Body of pancreas (tissue), 4 donors: ENCODE measurements around the gene MAP2K5. TPM values are rescaled to one million over a fixed set of nuclear protein-coding genes. Genes with fewer than 3 reads are reported as not detected.

Experiments
- ATAC-seq: fragments of 150-250 bp; one replicate; pipeline ENCODE4 v1.9.1; 2016
- DNase-seq, 4 donors: peaks; one replicate each; pipeline ENCODE4 v3.0.0-alpha.2; 2019
- H3K27ac ChIP-seq, 4 donors: fragments of 200-600 bp; sonication (generic); 1 replicate in 3 of 4; 2 replicates in 1 of 4; pipeline versions ENCODE4 v1.5.1 to v1.6.1; 2016 to 2019; ENCODE audit warnings: mild to moderate bottlenecking in 1 of 4, mixed read lengths in 1 of 4, moderate library complexity in 1 of 4
- H3K27me3 ChIP-seq, 2 donors: fragments of 200-600 bp; sonication (generic); one replicate each; pipeline ENCODE4 v1.6.0; 2016; ENCODE audit warnings: mild to moderate bottlenecking in 1 of 2
- H3K36me3 ChIP-seq, 2 donors: fragments of 200-600 bp; sonication (generic); replicated peaks in 1 of 2; 2 replicates each; pipeline ENCODE4 v1.5.1; 2016; ENCODE audit warnings: low read depth in 2 of 2; ENCODE audit not compliant: insufficient read depth in 1 of 2
- H3K4me1 ChIP-seq: fragments of 200-600 bp; sonication (generic); one replicate; pipeline ENCODE4 v1.6.0; 2016
- H3K4me3 ChIP-seq, 2 donors: fragments of 200-600 bp; sonication (generic); 1 replicate in 1 of 2; 2 replicates in 1 of 2; pipeline ENCODE4 v1.5.1; 2016 to 2019
- H3K9me3 ChIP-seq, 3 donors: fragments of 200-600 bp; sonication (generic); 1 replicate in 2 of 3; 2 replicates in 1 of 3; pipeline ENCODE4 v1.5.1; 2016
- POLR2A ChIP-seq, 3 donors: fragments of 450-650 bp; IDR thresholded peaks; one replicate each; pipeline ENCODE4 v1.6.1; 2016; ENCODE audit warnings: antibody characterized with exemption in 3 of 3, mild to moderate bottlenecking in 2 of 3
- WGBS, 2 donors: methylation state at CpG; one replicate each; pipeline ENCODE4 v1.1.5; 2017; 5-methylcytosine and 5-hydroxymethylcytosine counted together
- intact Hi-C: fragments of 100-400 bp; cut with DNase I; formaldehyde crosslinking; loops from one replicate; pipeline ENCODE4 v1.15.1; 2023
- total RNA-seq, 2 donors: library from RNA; depleted of rRNA; stranded (reverse); fragments of >200 nt; gene quantifications; one replicate each; pipeline ENCODE4 v1.1.0, GENCODE V29; 2016
- TF ChIP-seq, protein P1 (sequence below), 7 experiments: fragments of 450-650 bp in 4 of 7; fragments of 200-600 bp in 3 of 7; sonication (generic) in 3 of 7; IDR thresholded peaks; one replicate each; pipeline ENCODE4 v1.5.1; 2016 to 2019; ENCODE audit warnings: antibody characterized with exemption in 7 of 7

MAP2K5 gene
- total RNA-seq, 2 donors from 2014 or later, result 2.6 to 10.9 TPM

DNA sequence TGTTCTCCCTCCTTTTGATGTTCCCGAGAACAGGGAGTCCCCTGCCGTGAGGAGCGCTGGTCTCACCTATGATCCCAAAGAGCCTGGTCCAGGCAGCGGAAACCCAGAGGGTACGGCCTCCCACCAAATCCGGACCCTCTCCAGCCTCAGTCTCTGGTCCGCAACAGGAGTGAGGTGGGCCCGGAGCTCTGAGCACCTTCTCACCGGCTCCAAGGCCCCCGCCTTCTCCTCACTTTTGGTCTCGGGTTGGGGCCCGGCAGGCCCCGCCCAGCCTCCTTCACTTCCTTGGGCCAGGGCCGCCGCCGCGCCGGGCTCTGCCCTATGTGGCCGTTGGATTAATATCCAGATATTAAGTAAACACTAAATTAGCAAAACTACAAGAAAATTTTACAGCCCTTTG lies 277.1 kb downstream of the MAP2K5 start:
- peaks cover 41% of the 10 kb centered on the region for H3K4me1 ChIP-seq
- 19 to 30% methylated on average over 19 of the region's 19 CpGs for WGBS, 2 donors

DNA sequence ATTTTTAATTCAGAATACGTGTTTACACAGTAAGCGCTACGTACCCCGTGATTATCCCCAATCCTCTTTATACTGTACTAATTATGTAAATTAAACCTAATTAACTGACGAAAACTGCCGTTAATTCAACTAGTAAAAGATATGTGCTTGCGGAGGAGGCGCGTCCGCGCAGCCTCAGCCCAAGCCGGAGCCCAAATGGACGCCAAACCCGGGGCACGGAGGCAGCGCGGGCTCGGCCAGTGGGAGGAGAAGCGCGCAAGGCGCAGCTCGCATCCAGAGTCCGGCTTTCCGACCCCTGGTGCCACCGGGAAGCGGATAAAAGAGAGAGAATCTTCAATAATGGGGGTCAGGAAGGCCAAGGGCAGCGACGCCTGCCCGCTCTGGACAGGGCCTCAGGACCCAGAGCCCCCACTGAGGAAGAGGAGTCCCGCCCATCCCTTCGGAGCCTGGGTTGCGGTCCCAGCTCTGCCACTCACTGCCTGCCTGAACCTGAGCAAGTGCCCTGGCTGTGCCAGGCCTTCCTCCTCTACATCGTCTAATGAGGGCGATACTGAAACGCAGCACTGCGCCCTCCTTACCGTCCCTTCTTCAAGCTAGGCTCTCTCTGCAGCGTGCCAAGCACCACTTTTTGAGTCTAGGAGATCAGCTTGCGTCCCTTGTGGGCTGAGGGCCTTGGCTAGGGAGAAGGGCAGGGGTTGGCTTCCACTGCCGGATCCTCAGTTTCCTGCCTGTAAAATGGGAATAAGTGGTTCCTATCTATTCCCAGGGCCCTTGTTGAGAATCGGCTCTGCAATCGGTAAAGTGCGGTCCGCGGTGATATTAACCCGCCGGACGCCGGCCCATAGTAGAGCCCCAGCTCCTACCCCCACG lies 277.9 kb downstream of the MAP2K5 start:
- Histone ChIP-seq H3K9me3 (peaks cover 0 to 4% (median 0%) of the 10 kb centered on the region in 3 donors), H3K4me1 (peaks cover 48% of the 10 kb centered on the region), H3K27me3 (peaks cover 0 to 50% of the 10 kb centered on the region in 2 donors), H3K27ac (no peak overlapping the region), H3K4me3 (no peak overlapping the region), H3K36me3 (no peaks in the 10 kb centered on the region)
- TF ChIP-seq, protein P1, sequence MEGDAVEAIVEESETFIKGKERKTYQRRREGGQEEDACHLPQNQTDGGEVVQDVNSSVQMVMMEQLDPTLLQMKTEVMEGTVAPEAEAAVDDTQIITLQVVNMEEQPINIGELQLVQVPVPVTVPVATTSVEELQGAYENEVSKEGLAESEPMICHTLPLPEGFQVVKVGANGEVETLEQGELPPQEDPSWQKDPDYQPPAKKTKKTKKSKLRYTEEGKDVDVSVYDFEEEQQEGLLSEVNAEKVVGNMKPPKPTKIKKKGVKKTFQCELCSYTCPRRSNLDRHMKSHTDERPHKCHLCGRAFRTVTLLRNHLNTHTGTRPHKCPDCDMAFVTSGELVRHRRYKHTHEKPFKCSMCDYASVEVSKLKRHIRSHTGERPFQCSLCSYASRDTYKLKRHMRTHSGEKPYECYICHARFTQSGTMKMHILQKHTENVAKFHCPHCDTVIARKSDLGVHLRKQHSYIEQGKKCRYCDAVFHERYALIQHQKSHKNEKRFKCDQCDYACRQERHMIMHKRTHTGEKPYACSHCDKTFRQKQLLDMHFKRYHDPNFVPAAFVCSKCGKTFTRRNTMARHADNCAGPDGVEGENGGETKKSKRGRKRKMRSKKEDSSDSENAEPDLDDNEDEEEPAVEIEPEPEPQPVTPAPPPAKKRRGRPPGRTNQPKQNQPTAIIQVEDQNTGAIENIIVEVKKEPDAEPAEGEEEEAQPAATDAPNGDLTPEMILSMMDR (IDR thresholded peaks at IDR 0.05), result no peak
- no peak for TF ChIP-seq POLR2A (IDR thresholded peaks at IDR 0.05)
- ATAC-seq (no peak), DNase-seq (no peak)
- 10 to 21% methylated on average over 31 to 50 of the region's 50 CpGs for WGBS, 2 donors
- intact Hi-C loops, result no loop called here

More for the DNA sequence above, 277.1 kb downstream of the MAP2K5 start:
- Histone ChIP-seq H3K9me3 (peaks cover 0 to 4% (median 0%) of the 10 kb centered on the region in 3 donors), H3K36me3 (no peaks in the 10 kb centered on the region), H3K27ac (no peak overlapping the region), H3K27me3 (peaks cover 0 to 46% of the 10 kb centered on the region in 2 donors), H3K4me3 (no peak overlapping the region)
- no peak for DNase-seq
- intact Hi-C loops, result no loop called here
- ATAC-seq, result no peak
- TF ChIP-seq, protein P1 (IDR thresholded peaks at IDR 0.05), result no peak
- TF ChIP-seq POLR2A (IDR thresholded peaks at IDR 0.05), result no peak

DNA sequence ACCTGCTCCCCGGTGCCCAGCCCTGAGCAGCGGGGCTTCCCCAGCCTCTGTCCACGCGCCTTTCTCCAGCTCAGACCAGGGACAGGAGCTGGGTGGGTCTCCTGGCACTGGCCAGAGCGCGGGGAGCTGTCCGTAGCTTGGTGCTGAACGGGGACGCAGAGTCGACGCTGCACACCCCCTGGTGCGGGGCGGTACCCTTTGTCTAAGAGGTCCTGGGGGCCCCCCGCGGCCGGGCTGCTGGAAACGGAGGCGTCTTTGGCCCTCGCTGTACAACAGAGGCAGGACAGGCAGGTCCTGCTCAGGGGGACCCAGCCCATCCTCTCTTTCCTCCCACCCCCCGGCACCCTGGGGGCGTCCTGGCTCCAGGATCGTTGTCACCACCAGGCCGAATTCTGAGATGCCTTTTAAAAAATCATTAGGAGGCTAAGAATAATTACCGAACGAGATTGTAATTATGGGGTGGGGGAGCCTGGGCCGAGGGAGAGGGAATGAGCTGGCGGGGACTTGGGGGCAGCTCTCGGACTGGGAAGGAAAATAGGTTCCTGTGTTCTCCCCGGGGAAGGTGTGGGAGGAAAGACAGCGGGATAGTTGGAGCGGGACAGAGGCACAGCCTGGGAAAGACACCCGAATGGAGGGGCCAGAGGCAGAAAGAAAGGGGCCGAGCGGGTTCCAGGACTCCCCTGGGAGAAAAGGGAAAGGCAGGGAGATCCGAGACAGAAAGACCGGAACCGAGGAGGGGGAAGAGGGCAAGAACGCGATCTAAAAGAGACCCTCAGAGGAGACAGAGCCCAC lies 278.7 kb downstream of the MAP2K5 start:
- intact Hi-C loops, result no loop called here
- Histone ChIP-seq H3K4me1 (peaks cover 56% of the 10 kb centered on the region), H3K27me3 (peaks cover 0 to 58% of the 10 kb centered on the region in 2 donors), H3K36me3 (no peaks in the 10 kb centered on the region), H3K27ac (no peak overlapping the region), H3K4me3 (no peak overlapping the region), H3K9me3 (no peaks in the 10 kb centered on the region)
- ATAC-seq (peak; percentile 34), DNase-seq (peak; percentile 46 to 59 (median 50))
- WGBS, 2 donors, result 4 to 13% methylated on average over 20 to 39 of the region's 39 CpGs
- TF ChIP-seq, protein P1 (IDR thresholded peaks at IDR 0.05), result no peak
- no peak for TF ChIP-seq POLR2A (IDR thresholded peaks at IDR 0.05)

DNA sequence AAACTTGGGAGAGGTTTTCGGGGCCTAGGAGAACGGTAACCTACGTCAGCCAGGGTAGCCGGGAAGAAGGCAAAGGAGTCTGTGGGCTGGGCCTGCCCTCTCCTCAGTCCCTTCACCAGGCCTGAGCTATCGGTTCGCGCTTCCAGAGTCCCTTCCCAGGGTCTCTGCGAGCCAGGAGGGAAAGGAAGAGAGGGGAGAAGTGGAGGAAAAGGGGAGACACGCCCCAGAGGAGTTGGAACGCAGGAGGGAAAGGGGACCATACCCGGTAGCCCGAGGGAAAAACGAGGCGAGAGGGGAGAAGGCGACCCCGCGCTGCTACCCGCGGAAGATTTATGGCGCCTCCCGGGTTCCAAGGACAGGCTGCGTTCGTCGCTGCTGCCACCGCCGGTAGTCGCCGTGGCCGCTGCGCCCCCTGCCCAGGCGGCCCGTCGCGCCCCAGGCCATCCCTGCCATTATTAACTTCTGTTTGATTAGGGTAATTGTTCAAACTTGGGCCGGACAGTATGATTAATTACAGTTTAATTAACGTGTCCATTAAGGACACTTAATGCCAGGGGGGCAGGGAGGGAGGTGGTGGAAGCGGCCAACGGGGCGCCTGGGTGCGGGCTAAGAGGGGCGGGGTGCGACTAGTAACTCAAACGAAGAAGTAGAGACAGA lies 279.4 kb downstream of the MAP2K5 start:
- TF ChIP-seq, protein P1 (IDR thresholded peaks at IDR 0.05), result no peak
- TF ChIP-seq POLR2A (IDR thresholded peaks at IDR 0.05), result no peak
- Histone ChIP-seq H3K27ac (no peak overlapping the region), H3K27me3 (peaks cover 0 to 65% of the 10 kb centered on the region in 2 donors), H3K36me3 (no peaks in the 10 kb centered on the region), H3K9me3 (no peaks in the 10 kb centered on the region), H3K4me3 (no peak overlapping the region), H3K4me1 (peaks cover 63% of the 10 kb centered on the region)
- 4 to 8% methylated on average over 43 of the region's 43 CpGs for WGBS, 2 donors
- no peak for ATAC-seq
- no peak for DNase-seq
- intact Hi-C loops, result no loop called here
